Gastrocnemius medialis (tissue), 4 donors: ENCODE measurements around the gene RAD23B. TPM values are rescaled to one million over a fixed set of nuclear protein-coding genes. Genes with fewer than 3 reads are reported as not detected.

Experiments used
- ATAC-seq, 2 donors: fragments of 150-250 bp; one replicate each; pipeline ENCODE4 v1.9.1; 2016
- DNase-seq, 2 donors: peaks; one replicate each; pipeline ENCODE4 v3.0.0-alpha.2; 2019
- H3K27ac ChIP-seq, 4 donors: fragments of 200-600 bp; sonication (generic); 1 replicate in 1 of 4; 2 replicates in 3 of 4; pipeline ENCODE4 v1.5.1; 2016 to 2018; ENCODE audit warnings: mild to moderate bottlenecking in 2 of 4, moderate library complexity in 1 of 4
- H3K27me3 ChIP-seq, 3 donors: fragments of 200-600 bp; sonication (generic) in 2 of 3; 1 replicate in 1 of 3; 2 replicates in 2 of 3; pipeline versions ENCODE4 v1.5.1 to v1.6.0; 2016 to 2019; ENCODE audit warnings: mild to moderate bottlenecking in 1 of 3, moderate library complexity in 1 of 3
- H3K36me3 ChIP-seq, 2 donors: fragments of 200-600 bp; sonication (generic) in 1 of 2; one replicate each; pipeline ENCODE4 v1.5.1; 2017 to 2018
- H3K4me1 ChIP-seq, 2 donors: fragments of 200-600 bp; sonication (generic) in 1 of 2; one replicate each; pipeline ENCODE4 v1.5.1; 2016 to 2017; ENCODE audit warnings: mild to moderate bottlenecking in 2 of 2
- H3K4me3 ChIP-seq, 4 donors: fragments of 200-600 bp; sonication (generic) in 3 of 4; 1 replicate in 1 of 4; 2 replicates in 3 of 4; pipeline ENCODE4 v1.5.1; 2016 to 2019; ENCODE audit warnings: mild to moderate bottlenecking in 2 of 4
- H3K9me3 ChIP-seq, 3 donors: fragments of 200-600 bp; sonication (generic) in 2 of 3; 1 replicate in 1 of 3; 2 replicates in 2 of 3; pipeline ENCODE4 v1.5.1; 2016 to 2019
- POLR2A ChIP-seq, 2 donors: fragments of 450-650 bp; IDR thresholded peaks; one replicate each; pipeline ENCODE4 v1.6.1; 2017; ENCODE audit warnings: antibody characterized with exemption in 2 of 2, mild to moderate bottlenecking in 2 of 2, moderate library complexity in 2 of 2
- in situ Hi-C, 4 donors: fragments of 200-750 bp; cut with MboI; loops; one replicate each; pipeline versions ENCODE4 v1.15.0 to v1.8.0; 2017; ENCODE audit warnings: low sequenced_read_pairs in 4 of 4
- intact Hi-C: fragments of 100-400 bp; cut with DNase I; formaldehyde crosslinking; loops from one replicate; pipeline ENCODE4 v1.15.1; 2023; ENCODE audit warnings: low total_unique reads
- total RNA-seq, 4 donors: library from RNA; depleted of rRNA; stranded (reverse); fragments of >200 nt; gene quantifications; one replicate each; pipeline versions ENCODE4 v1.1.0 to v1.2.3, GENCODE V29; 2016
- TF ChIP-seq, protein P1 (sequence below), 5 experiments: fragments of 450-650 bp in 3 of 5; fragments of 200-600 bp in 2 of 5; sonication (generic) in 2 of 5; IDR thresholded peaks in 4 of 5; conservative IDR thresholded peaks in 1 of 5; 1 replicate in 4 of 5; 2 replicates in 1 of 5; pipeline ENCODE4 v1.5.1; 2016 to 2019; ENCODE audit warnings: antibody characterized with exemption in 5 of 5, mild to moderate bottlenecking in 3 of 5, moderate library complexity in 3 of 5

Gene RAD23B
- total RNA-seq, 4 donors from 2014 or later: 163 to 249 (median 188) TPM

DNA sequence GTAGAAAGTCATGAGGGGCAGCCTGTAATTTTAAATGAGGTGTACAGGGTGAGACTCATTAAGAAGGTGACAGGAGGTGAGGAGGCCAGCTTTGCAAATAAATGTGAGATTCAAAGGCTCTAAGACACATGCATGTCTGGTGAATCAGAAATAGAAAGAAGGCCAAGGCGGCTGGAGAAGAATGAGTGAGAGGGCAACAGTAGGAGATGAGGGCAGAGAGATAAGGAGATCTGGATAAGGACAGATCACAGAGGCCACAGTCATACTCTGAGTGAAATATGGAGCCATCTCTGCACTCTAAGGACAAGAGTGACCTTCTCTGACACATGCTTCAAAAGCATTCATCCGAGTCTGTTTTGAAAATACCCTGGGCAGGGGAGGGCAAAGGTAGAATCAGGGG lies 90.7 kb downstream of the RAD23B start:
- H3K4me3 ChIP-seq: no peak overlapping the region
- H3K9me3 ChIP-seq: no peaks in the 10 kb centered on the region
- no peak overlapping the region for H3K27ac ChIP-seq
- ATAC-seq (no peak), DNase-seq (no peak)
- TF ChIP-seq, protein P1, sequence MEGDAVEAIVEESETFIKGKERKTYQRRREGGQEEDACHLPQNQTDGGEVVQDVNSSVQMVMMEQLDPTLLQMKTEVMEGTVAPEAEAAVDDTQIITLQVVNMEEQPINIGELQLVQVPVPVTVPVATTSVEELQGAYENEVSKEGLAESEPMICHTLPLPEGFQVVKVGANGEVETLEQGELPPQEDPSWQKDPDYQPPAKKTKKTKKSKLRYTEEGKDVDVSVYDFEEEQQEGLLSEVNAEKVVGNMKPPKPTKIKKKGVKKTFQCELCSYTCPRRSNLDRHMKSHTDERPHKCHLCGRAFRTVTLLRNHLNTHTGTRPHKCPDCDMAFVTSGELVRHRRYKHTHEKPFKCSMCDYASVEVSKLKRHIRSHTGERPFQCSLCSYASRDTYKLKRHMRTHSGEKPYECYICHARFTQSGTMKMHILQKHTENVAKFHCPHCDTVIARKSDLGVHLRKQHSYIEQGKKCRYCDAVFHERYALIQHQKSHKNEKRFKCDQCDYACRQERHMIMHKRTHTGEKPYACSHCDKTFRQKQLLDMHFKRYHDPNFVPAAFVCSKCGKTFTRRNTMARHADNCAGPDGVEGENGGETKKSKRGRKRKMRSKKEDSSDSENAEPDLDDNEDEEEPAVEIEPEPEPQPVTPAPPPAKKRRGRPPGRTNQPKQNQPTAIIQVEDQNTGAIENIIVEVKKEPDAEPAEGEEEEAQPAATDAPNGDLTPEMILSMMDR (IDR thresholded peaks at IDR 0.05 in 4 of 5, conservative IDR thresholded peaks at IDR 0.05 in 1 of 5): no peak
- no peak for TF ChIP-seq POLR2A (IDR thresholded peaks at IDR 0.05)
- in situ Hi-C loops (no loop called here), intact Hi-C loops (no loop called here)
- no peaks in the 10 kb centered on the region for H3K27me3 ChIP-seq
- H3K4me1 ChIP-seq: no peaks in the 10 kb centered on the region
- no peaks in the 10 kb centered on the region for H3K36me3 ChIP-seq

DNA sequence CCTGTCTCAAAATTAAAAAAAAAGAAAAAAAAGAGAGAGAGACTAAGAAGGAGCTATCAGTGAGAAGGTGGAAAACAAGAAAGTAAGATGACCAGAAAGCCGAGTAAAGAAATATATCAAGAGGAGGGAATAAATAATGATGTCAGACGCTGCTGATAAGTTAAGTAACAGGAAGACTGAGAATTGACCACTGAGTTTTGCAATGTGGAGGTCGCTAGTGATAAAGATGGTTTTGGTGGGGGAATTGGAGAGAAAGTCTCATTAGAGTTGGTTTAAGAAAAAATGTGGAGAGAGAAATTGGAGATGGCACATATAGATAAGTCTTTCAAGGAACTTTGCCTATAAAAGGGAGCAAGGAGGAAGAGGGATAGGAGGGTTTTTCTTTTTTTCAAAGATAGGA lies 91.9 kb downstream of the RAD23B start:
- in situ Hi-C loops: no loop called here
- DNase-seq (no peak), ATAC-seq (no peak)
- Histone ChIP-seq H3K9me3 (no peaks in the 10 kb centered on the region), H3K27ac (no peak overlapping the region), H3K4me1 (no peaks in the 10 kb centered on the region), H3K27me3 (no peaks in the 10 kb centered on the region), H3K4me3 (no peak overlapping the region), H3K36me3 (no peaks in the 10 kb centered on the region)
- TF ChIP-seq, protein P1 (IDR thresholded peaks at IDR 0.05 in 4 of 5, conservative IDR thresholded peaks at IDR 0.05 in 1 of 5): no peak
- no peak for TF ChIP-seq POLR2A (IDR thresholded peaks at IDR 0.05)
- intact Hi-C loops: no loop called here

DNA sequence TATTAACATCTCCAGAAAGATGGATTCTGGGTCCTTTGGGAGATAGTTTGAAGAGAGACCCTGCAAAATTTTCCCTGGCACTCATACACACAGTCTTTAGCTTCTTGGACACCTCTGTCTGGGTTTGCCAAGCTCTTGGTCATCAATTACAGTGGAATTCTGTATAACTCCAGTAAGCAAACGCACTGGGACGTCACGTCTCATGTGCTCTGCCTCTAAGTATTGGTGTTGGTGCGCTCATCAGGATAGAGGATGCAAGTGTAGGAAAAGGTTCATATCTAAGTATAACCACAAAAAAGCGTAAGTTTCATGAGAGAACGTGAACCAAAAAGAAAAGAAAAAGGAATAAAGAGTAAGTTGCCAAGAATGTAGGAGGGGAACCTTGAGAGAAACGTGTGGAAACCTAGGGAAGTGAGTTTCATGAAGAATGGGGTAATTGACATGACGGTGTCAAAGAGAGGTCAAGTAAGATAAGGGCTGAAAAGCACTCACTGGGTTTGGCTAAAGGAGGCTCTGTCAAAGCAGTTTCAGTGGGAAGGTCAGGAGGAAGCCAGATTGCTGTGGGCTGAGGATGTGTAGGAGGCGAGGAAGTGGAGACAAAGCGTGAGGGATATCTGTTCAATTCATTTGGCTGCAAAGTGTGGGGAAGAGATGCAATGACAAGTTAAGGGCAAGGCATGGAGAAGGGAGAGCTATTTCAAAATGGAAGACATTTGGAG lies 92.7 kb downstream of the RAD23B start:
- H3K27ac ChIP-seq: no peak overlapping the region
- DNase-seq (no peak), ATAC-seq (no peak)
- H3K36me3 ChIP-seq: no peaks in the 10 kb centered on the region
- intact Hi-C loops: no loop called here
- H3K27me3 ChIP-seq: no peaks in the 10 kb centered on the region
- no peak for TF ChIP-seq POLR2A (IDR thresholded peaks at IDR 0.05)
- TF ChIP-seq, protein P1 (IDR thresholded peaks at IDR 0.05 in 4 of 5, conservative IDR thresholded peaks at IDR 0.05 in 1 of 5): no peak
- H3K4me3 ChIP-seq: no peak overlapping the region
- H3K4me1 ChIP-seq: no peaks in the 10 kb centered on the region
- in situ Hi-C loops: no loop called here
- H3K9me3 ChIP-seq: no peaks in the 10 kb centered on the region

DNA sequence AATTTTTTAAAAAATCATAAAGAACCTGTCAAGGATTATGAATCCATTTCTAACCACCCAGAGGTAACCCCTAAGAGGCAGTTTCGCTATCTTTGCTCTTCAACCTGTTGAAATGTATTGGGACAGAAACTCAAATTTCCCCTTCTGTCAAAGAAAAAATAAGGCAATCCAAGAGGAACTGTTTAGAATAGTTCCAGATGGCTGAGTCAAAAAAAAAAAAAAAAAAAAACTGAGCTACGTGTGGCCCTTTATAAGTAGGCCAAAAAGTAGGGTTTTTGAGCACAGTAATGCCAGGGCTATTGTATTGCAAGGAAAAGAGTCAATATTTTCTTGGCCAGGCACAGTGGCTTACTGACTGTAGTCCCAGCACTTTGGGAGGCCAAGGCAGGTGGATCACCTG lies 94.9 kb downstream of the RAD23B start:
- ATAC-seq (no peak), DNase-seq (no peak)
- intact Hi-C loops: no loop called here
- Histone ChIP-seq H3K27me3 (no peaks in the 10 kb centered on the region), H3K36me3 (no peaks in the 10 kb centered on the region), H3K9me3 (no peaks in the 10 kb centered on the region), H3K4me1 (no peaks in the 10 kb centered on the region), H3K27ac (no peak overlapping the region), H3K4me3 (no peak overlapping the region)
- TF ChIP-seq, protein P1 (IDR thresholded peaks at IDR 0.05 in 4 of 5, conservative IDR thresholded peaks at IDR 0.05 in 1 of 5): no peak
- in situ Hi-C loops: no loop called here

Other genes starting within 250 kb of the RAD23B start
- 10 to 100 TPM; 15.7 to 62.6 (median 32.4) TPM for gene KLF4, start 206.5 kb downstream of the RAD23B start, total RNA-seq